Pulmonary artery endothelial cell (primary cell): ENCODE results near the gene PCDHA5. TPM values are rescaled to one million over a fixed set of nuclear protein-coding genes. Genes with fewer than 3 reads are reported as not detected.
"Not testable (repeated sequence)": the region's sequence is repeated elsewhere in the genome, so short reads cannot be mapped to it uniquely, and the experiment has no call there.

Experiments
- DNase-seq: peaks from one replicate; pipeline ENCODE4 v3.0.0-alpha.2; 2011; ENCODE audit warnings: low read depth, low spot score
- total RNA-seq: library from RNA; depleted of rRNA; stranded (reverse); fragments of >200 nt; gene quantifications from 2 replicates; pipeline ENCODE4 v1.2.3, GENCODE V29; 2014

The PCDHA5 gene
- 0.04 and 0.07 TPM in 2 replicates for total RNA-seq

DNA sequence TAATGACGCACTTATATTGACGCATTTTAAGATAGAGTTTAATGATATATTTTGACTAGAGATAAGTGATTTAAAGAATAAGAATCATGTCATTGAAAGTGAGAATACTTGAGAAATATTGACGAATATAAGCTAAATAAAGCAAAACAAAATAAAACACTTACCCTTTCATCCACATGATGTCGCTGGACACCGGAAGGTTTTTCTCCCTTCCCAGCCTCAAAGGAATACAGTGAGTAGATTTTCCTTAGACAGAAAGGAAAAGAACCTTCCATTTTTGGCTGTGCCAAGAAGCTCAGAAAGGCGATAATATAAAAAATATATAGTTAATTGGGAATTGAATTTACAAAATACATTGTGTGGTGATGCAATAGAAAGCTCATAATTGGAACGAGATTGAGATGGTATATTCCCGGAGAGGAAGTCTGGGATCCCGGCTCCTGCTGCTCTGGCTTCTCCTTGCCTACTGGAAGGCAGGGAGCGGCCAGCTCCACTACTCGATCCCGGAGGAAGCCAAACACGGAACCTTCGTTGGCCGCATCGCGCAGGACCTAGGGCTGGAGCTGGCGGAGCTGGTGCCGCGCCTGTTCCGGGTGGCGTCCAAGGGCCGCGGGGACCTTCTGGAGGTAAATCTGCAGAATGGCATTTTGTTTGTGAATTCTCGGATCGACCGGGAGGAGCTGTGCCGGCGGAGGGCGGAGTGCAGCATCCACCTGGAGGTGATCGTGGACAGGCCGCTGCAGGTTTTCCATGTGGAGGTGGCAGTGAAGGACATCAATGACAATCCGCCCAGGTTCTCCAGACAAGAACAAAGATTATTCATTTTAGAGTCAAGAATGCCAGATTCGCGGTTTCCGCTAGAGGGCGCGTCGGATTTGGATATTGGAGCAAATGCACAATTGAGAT, at the start of gene PCDHA5:
PCDHA5 (plus strand) TSS at position 239 of the 906 bp plus-strand sequence.
- no peak for DNase-seq

DNA sequence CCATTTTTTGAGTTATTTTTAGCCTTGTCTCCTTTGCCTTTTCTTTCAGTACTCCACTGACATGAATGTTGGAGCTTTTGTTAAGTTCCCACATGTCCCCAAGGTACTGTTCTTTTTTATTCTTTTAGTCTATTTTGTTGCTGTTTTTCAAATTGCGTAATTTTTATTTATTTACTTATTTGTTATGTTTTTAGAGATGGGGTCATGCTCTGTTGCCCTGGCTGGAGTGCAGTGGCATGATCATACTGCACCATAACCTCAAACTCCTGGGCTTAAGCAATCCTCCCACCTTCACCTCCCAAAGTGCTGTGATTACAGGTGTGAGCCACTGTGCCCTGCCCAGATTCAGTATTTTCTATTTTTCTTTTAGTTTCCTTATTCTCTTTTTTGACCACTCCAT, 40.9 kb upstream of the PCDHA5 start:
- DNase-seq = no peak

DNA sequence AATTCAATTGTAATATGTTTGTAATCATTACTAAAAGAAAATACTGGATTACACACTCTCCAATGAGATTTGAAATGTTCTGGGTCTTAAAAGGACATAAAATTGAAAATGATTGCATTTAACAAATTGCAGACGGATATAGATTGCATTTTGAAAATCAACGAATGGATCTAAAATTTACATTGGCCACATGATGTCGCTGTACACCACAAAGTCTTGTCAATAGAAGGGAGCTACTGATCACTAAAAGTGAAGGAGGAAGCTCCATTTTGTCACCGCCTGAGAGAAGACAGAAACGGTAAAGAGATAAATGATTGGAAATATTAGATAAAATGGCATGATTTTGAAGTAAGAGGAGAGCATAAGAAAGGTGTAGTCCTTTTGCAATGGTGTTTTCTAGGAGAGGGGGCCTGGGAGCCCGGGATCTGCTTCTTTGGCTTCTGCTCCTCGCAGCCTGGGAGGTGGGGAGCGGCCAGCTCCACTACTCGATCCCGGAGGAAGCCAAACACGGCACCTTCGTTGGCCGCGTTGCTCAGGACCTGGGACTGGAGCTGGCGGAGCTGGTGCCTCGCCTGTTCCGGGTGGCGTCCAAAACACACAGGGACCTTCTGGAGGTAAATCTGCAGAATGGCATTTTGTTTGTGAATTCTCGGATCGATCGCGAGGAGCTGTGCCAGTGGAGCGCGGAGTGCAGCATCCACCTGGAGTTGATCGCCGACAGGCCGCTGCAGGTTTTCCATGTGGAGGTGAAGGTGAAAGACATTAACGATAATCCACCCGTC, 35.3 kb upstream of the PCDHA5 start, which contains the start of gene PCDHA1:
PCDHA1 (plus strand) TSS at position 236 of the 782 bp plus-strand sequence.
- no peak for DNase-seq

DNA sequence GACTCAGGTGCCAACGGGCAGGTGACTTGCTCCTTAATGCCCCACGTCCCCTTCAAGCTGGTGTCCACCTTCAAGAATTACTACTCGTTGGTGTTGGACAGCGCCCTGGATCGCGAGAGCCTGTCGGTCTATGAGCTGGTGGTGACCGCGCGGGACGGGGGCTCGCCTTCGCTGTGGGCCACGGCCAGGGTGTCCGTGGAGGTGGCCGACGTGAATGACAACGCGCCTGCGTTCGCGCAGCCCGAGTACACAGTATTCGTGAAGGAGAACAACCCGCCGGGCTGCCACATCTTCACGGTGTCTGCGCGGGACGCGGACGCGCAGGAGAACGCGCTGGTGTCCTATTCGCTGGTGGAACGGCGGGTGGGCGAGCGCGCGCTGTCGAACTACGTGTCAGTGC, 34.0 kb upstream of the PCDHA5 start:
- not testable (repeated sequence) for DNase-seq

DNA sequence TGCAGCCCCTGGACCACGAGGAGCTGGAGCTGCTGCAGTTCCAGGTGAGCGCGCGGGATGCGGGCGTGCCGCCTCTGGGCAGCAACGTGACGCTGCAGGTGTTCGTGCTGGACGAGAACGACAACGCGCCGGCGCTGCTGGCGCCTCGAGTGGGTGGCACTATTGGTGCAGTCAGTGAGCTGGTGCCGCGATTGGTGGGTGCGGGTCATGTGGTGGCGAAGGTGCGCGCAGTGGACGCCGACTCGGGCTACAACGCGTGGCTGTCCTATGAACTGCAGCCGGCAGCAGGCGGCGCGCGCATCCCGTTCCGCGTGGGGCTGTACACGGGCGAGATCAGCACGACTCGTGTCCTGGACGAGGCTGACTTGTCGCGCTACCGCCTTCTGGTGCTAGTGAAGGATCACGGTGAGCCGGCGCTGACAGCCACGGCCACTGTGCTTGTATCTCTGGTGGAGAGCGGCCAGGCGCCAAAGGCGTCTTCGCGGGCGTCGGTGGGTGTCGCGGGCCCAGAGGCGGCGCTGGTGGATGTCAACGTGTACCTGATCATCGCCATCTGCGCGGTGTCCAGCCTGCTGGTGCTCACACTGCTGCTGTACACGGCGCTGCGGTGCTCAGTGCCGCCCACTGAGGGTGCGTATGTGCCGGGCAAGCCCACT, 33.4 kb upstream of the PCDHA5 start:
- DNase-seq = not testable (repeated sequence)

DNA sequence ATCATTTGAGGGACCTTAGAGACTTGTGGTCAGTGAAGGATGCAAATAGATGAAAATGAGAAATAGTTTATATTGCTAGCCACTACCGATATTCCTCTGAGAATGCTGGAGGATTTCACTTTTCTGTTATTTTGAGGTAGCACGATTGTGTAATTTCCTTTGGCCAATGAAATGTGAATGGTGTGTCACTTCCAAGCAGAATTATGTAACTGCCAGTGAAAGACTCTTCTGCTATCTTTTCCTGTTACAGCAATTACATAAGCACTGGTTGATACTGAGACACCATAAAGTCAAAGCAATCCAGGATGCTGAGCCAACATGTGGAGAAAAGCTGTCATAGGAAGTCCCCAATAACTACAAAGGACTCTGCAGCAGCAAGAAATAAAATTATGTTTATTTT, 30.3 kb upstream of the PCDHA5 start:
- DNase-seq = no peak

DNA sequence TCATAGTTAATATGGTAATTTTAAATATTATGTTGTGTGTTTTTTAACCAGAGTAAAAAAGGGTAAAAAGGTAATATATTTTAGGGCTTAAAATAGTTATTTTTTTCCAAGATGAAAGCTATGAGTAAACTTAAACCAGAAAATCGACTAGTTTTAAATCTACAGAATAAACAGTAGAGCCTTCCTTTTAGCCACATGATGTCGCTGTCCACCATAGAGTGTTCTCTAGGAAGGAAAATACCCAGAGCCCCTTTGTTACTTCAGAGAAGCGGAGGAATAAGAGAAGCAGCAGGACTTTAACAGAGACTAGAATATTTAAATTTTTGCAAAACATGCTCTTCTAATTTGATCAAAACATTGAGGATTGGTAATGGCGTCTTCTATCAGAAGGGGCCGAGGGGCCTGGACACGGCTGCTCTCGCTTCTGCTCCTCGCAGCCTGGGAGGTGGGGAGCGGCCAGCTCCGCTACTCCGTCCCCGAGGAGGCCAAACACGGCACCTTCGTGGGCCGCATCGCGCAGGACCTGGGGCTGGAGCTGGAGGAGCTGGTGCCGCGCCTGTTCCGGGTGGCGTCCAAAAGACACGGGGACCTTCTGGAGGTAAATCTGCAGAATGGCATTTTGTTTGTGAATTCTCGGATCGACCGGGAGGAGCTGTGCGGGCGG, 26.7 kb upstream of the PCDHA5 start, which contains the start of gene PCDHA2:
PCDHA2 (plus strand) TSS at position 258 of the 664 bp plus-strand sequence.
- no peak for DNase-seq

DNA sequence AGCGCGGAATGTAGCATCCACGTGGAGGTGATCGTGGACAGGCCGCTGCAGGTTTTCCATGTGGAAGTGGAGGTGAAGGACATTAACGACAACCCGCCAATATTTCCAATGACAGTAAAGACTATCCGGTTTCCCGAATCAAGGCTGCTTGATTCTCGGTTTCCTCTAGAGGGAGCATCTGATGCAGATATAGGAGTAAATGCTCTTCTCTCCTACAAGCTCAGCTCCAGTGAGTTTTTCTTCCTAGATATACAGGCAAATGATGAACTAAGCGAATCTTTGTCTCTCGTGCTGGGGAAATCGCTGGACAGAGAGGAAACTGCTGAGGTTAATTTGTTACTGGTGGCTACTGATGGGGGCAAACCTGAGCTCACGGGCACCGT, 26.2 kb upstream of the PCDHA5 start:
- DNase-seq = no peak

DNA sequence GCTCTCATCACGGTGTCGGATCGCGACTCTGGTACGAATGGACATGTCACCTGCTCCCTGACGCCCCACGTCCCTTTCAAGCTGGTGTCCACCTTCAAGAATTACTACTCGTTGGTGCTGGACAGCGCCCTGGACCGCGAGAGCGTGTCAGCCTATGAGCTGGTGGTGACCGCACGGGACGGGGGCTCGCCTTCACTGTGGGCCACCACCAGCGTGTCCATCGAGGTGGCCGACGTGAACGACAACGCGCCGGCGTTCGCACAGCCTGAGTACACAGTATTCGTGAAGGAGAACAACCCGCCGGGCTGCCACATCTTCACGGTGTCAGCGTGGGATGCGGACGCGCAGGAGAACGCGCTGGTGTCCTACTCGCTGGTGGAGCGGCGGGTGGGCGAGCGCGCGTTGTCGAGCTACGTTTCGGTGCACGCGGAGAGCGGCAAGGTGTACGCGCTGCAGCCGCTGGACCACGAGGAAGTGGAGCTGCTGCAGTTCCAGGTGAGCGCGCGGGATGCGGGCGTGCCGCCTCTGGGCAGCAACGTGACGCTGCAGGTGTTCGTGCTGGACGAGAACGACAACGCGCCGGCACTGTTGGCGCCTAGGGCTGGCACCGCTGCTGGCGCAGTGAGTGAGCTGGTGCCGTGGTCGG, 25.2 kb upstream of the PCDHA5 start:
- DNase-seq = not testable (repeated sequence)

DNA sequence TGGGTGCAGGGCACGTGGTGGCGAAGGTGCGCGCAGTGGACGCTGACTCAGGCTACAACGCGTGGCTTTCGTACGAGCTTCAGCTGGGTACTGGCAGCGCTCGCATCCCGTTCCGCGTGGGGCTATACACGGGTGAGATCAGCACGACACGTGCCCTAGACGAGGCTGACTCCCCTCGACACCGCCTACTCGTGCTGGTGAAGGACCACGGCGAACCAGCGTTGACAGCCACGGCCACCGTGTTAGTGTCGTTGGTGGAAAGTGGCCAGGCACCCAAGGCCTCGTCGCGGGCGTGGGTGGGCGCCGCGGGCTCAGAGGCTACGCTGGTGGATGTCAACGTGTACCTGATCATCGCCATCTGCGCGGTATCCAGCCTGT, 24.7 kb upstream of the PCDHA5 start:
- no peak for DNase-seq

DNA sequence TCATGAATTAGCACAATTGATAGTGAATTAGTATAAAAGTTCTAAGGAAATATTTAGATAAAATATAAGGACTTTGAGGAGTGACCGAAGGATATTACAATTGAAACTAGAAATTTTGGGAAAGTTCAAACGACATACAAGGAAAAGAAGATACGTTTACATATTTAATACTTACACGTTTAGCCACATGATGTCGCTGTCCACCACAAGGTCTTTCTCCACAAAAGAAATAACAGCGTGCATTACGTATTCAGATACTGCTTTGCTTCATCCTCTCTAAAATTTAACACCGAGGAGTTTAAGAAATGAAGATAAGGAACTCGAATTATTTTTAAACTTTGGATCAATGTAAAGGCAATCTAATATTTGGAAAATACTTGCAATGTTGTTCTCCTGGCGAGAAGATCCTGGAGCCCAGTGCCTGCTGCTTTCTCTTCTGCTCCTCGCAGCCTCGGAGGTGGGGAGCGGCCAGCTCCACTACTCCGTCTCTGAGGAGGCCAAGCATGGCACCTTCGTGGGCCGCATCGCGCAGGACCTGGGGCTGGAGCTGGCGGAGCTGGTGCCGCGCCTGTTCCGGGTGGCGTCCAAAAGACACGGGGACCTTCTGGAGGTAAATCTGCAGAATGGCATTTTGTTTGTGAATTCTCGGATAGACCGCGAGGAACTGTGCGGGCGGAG, 20.5 kb upstream of the PCDHA5 start, which contains the start of gene PCDHA3:
PCDHA3 (plus strand) TSS at position 242 of the 678 bp plus-strand sequence.
- no peak for DNase-seq

DNA sequence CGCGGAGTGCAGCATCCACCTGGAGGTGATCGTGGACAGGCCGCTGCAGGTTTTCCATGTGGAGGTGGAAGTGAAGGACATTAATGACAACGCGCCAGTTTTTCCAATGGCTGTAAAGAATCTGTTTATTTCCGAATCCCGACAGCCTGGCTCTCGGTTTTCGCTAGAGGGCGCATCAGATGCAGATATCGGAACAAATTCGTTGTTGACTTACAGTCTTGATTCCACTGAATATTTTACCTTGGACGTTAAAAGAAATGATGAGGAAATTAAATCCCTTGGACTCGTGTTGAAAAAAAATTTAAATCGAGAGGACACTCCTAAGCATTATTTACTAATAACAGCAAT, 19.9 kb upstream of the PCDHA5 start:
- DNase-seq = no peak

DNA sequence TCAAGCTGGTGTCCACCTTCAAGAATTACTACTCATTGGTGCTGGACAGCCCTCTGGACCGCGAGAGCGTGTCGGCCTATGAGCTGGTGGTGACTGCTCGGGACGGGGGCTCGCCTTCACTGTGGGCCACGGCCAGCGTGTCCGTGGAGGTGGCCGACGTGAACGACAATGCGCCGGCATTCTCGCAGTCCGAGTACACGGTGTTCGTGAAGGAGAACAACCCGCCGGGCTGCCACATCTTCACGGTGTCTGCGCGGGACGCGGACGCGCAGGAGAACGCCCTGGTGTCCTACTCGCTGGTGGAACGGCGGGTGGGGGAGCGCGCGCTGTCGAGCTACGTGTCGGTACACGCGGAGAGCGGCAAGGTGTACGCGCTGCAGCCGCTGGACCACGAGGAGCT, 19.0 kb upstream of the PCDHA5 start:
- not testable (repeated sequence) for DNase-seq

DNA sequence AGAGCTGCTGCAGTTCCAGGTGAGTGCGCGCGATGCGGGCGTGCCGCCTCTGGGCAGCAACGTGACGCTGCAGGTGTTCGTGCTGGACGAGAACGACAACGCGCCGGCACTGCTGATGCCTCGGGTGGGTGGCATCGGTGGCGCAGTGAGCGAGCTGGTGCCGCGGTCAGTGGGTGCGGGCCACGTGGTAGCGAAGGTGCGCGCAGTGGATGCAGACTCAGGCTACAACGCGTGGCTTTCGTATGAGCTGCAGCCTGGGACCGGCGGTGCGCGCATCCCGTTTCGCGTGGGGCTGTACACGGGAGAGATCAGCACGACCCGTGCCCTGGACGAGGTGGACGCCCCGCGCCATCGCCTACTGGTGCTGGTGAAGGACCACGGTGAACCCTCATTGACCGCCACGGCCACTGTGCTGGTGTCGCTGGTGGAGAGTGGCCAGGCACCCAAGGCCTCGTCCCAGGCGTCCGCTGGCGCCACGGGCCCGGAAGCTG, 18.6 kb upstream of the PCDHA5 start:
- DNase-seq = no peak

DNA sequence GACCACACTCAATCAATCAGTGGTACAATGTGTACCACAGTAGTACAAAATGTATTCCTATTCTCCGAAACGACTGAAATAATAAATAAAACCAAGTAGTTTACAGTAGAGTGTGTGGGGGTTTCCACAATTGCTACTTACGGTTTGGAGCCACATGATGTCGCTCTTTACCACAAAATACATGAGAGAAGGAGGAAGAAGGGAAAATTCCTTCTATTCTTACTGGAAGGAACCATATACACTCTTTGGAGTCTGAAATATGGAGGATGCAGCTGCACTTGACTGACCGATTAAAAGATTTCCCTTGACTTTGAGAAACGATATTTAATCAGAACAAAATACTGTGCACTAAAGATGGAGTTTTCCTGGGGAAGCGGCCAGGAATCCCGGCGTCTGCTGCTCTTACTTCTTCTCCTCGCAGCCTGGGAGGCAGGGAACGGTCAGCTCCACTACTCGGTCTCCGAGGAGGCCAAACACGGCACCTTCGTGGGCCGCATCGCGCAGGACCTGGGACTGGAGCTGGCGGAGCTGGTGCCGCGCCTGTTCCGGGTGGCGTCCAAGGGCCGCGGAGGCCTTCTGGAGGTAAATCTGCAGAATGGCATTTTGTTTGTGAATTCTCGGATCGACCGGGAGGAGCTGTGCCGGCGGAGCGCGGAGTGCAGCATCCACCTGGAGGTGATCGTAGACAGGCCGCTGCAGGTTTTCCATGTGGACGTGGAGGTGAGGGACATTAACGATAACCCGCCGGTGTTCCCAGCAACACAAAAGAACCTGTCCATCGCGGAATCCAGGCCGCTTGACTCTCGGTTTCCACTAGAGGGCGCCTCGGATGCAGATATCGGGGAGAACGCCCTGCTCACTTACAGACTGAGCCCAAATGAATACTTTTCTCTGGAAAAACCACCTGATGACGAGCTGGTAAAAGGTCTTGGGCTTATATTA, 14.3 kb upstream of the PCDHA5 start, which contains the start of gene PCDHA4:
PCDHA4 (plus strand) TSS at position 235 of the 942 bp plus-strand sequence.
- no peak for DNase-seq

DNA sequence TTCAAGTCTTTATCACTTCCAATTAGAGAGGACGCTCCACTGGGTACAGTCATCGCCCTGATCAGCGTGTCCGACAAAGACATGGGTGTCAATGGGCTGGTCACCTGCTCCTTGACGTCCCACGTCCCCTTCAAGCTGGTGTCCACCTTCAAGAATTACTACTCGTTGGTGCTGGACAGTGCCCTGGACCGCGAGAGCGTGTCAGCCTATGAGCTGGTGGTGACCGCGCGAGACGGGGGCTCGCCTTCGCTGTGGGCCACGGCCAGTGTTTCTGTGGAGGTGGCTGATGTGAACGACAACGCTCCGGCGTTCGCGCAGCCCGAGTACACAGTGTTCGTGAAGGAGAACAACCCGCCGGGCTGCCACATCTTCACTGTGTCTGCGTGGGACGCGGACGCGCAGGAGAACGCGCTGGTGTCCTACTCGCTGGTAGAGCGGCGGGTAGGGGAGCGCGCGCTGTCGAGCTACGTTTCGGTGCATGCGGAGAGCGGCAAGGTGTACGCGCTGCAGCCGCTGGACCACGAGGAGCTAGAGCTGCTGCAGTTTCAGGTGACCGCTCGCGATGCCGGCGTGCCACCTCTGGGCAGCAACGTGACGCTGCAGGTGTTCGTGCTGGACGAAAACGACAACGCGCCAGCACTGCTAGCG, 13.0 kb upstream of the PCDHA5 start:
- DNase-seq = not testable (repeated sequence)

DNA sequence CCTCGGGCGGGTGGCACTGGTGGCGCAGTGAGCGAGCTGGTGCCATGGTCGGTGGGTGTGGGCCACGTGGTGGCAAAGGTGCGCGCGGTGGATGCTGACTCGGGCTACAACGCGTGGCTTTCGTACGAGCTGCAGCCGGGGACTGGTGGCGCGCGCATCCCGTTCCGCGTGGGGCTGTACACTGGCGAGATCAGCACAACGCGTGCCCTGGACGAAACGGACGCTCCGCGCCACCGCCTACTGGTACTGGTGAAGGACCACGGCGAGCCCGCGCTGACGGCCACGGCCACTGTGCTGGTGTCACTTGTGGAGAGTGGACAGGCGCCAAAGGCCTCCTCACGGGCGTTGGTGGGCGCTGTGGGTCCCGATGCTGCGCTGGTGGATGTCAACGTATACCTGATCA, 12.5 kb upstream of the PCDHA5 start:
- DNase-seq = no peak

DNA sequence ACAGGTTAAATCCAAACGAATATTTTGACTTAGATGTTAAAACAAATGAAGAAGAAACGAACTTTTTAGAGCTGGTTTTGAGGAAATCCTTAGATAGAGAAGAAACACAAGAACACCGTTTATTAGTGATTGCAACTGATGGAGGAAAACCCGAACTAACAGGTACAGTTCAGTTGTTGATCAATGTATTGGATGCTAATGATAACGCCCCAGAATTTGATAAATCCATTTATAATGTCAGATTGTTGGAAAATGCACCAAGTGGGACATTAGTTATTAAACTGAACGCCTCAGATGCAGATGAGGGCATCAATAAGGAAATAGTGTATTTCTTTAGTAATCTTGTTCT, 842 bp downstream of the PCDHA5 start:
- no peak for DNase-seq
